SK-N-SH treated with all-trans-retinoic acid at 6 μM for 48 hours (cell line): ENCODE measurements around the gene SLC28A1.

Experiments
- CSRNP3 ChIP-seq: fragments of 250-450 bp; sonication (Bioruptor Pico); IDR thresholded peaks from 2 replicates; pipeline ENCODE4 v1.5.1; 2021; ENCODE audit warnings: mild to moderate bottlenecking, moderate library complexity
- PATZ1 ChIP-seq: fragments of 250-450 bp; sonication (Bioruptor Pico); IDR thresholded peaks from 2 replicates; pipeline ENCODE4 v1.8.0; 2020; ENCODE audit warnings: mild to moderate bottlenecking, moderate library complexity, borderline replicate concordance
- ZNF565 ChIP-seq: fragments of 450-650 bp; formaldehyde crosslinking; conservative IDR thresholded peaks from 2 replicates; pipeline ENCODE4 v1.5.0; 2020; ENCODE audit warnings: low read depth, mild to moderate bottlenecking, moderate library complexity

- TF ChIP-seq PATZ1 (CRISPR knock-in tag) (no peak), ZNF565 (CRISPR knock-in tag) (no peak), CSRNP3 (CRISPR knock-in tag) (no peak)
Observed at GRCh38 chr15:84893607-84894006, 9.1 kb downstream of the SLC28A1 start.
